HepG2 (cell line): ENCODE data around the gene SERINC4. TPM values are rescaled to one million over a fixed set of nuclear protein-coding genes. Genes with fewer than 3 reads are reported as not detected.

Experiments used
- BHLHE40 ChIP-seq: IDR thresholded peaks from 2 replicates; pipeline ENCODE4 v1.6.1; 2011; ENCODE audit warnings: low read length, improper control_type of control experiment
- FOXP4 ChIP-seq: sonication (generic); formaldehyde crosslinking; IDR thresholded peaks from 2 replicates; pipeline ENCODE4 v1.4.0; 2020; ENCODE audit warnings: missing genetic modification reagents
- GATAD2A ChIP-seq: IDR thresholded peaks from 2 replicates; pipeline ENCODE4 v1.6.1; 2016
- IKZF1 ChIP-seq: fragments of 450-650 bp; IDR thresholded peaks from 2 replicates; pipeline ENCODE4 v1.7.1; 2016
- IRX3 ChIP-seq: sonication (generic); formaldehyde crosslinking; IDR thresholded peaks from 2 replicates; pipeline ENCODE4 v1.8.1; 2023; ENCODE audit warnings: mild to moderate bottlenecking, low read depth, missing genetic modification reagents, borderline replicate concordance
- ISX ChIP-seq: sonication (generic); formaldehyde crosslinking; conservative IDR thresholded peaks from 2 replicates; pipeline ENCODE4 v1.5.0; 2020; ENCODE audit warnings: missing genetic modification reagents
- MAF1 ChIP-seq: sonication (generic); formaldehyde crosslinking; IDR thresholded peaks from 2 replicates; pipeline ENCODE4 v1.5.0; 2020; ENCODE audit warnings: missing genetic modification reagents, borderline replicate concordance
- MAFG ChIP-seq: sonication (generic); formaldehyde crosslinking; IDR thresholded peaks from 2 replicates; pipeline ENCODE4 v1.5.1; 2020; ENCODE audit warnings: mild to moderate bottlenecking, missing genetic modification reagents
- PHF5A ChIP-seq: IDR thresholded peaks from one replicate; pipeline ENCODE4 v1.6.1; 2018; ENCODE audit warnings: low read depth, missing genetic modification reagents; ENCODE audit not compliant: unreplicated experiment
- RBAK ChIP-seq: sonication (generic); formaldehyde crosslinking; IDR thresholded peaks from 2 replicates; pipeline ENCODE4 v1.5.1; 2020; ENCODE audit warnings: mild to moderate bottlenecking, missing genetic modification reagents
- RNF2 ChIP-seq: fragments of 450-650 bp; conservative IDR thresholded peaks from 2 replicates; pipeline ENCODE4 v1.6.1; 2016; ENCODE audit warnings: low read depth
- STAG1 ChIP-seq: sonication (generic); formaldehyde crosslinking; IDR thresholded peaks from 2 replicates; pipeline ENCODE4 v1.4.0; 2020; ENCODE audit warnings: missing genetic modification reagents
- TFDP2 ChIP-seq: sonication (generic); formaldehyde crosslinking; IDR thresholded peaks from 2 replicates; pipeline ENCODE4 v1.4.0; 2020; ENCODE audit warnings: missing genetic modification reagents
- ZNF432 ChIP-seq: sonication (generic); formaldehyde crosslinking; IDR thresholded peaks from 2 replicates; pipeline ENCODE4 v1.5.0; 2020; ENCODE audit warnings: missing genetic modification reagents, mild to moderate bottlenecking, borderline replicate concordance
- ZNF674 ChIP-seq: sonication (generic); formaldehyde crosslinking; IDR thresholded peaks from 2 replicates; pipeline ENCODE4 v1.5.0; 2020; ENCODE audit warnings: low read depth, mild to moderate bottlenecking, missing genetic modification reagents
- ZNF687 ChIP-seq: sonication (generic); formaldehyde crosslinking; IDR thresholded peaks from 2 replicates; pipeline ENCODE4 v1.5.1; 2020; ENCODE audit warnings: mild to moderate bottlenecking, missing genetic modification reagents, moderate library complexity
- polyA plus RNA-seq, 8 experiments: library from polyadenylated mRNA; depleted of rRNA in 3 of 8; stranded (reverse) in 7 of 8; unstranded in 1 of 8; fragments of >200 nt; fragmentation: Illumina TruSeq in 4 of 8; extraction: Trizol in 4 of 8; gene quantifications; 2 replicates each; pipeline versions ENCODE4 v1.2.1 to v1.2.3, GENCODE V29; 2011 to 2016; ENCODE audit warnings: low read depth in 4 of 8, missing spikeins in 1 of 8, mixed read lengths in 1 of 8; ENCODE audit not compliant: insufficient read depth in 1 of 8
- total RNA-seq, 5 experiments: library from RNA; depleted of rRNA; stranded (reverse); fragments of >200 nt; fragmentation: Illumina TruSeq; extraction: Trizol; gene quantifications; 2 replicates each; pipeline ENCODE4 v1.2.3, GENCODE V29; 2016; ENCODE audit warnings: low read depth in 1 of 5
- TF ChIP-seq, protein P1 (sequence below): sonication (generic); formaldehyde crosslinking; IDR thresholded peaks from 2 replicates; pipeline ENCODE4 v1.4.0; 2020; ENCODE audit warnings: missing genetic modification reagents

The SERINC4 gene
- total and polyA plus RNA-seq, 2 of the 13 experiments (the other 11 are each of a cell fraction or from before 2014, with no cell fraction given) = not detected

- TF ChIP-seq ZNF432 (no peak), GATAD2A (CRISPR knock-in tag) (peak; percentile 69), STAG1 (CRISPR knock-in tag) (no peak), ZNF687 (peak; percentile 87), TFDP2 (peak; percentile 99), RNF2 (peak; percentile 76; the same call in 1 of the 2 replicates), ISX (CRISPR knock-in tag) (0 out of 2 replicates have a peak, but pooled peaks have one; percentile 52), IRX3 (CRISPR knock-in tag) (no peak), FOXP4 (peak; percentile 37; the same call in 1 of the 2 replicates), PHF5A (CRISPR knock-in tag) (no peak), BHLHE40 (no peak), MAFG (no peak), IKZF1 (no peak), ZNF674 (CRISPR knock-in tag) (no peak), MAF1 (CRISPR knock-in tag) (no peak), RBAK (CRISPR knock-in tag) (no peak)
- TF ChIP-seq, protein P1, sequence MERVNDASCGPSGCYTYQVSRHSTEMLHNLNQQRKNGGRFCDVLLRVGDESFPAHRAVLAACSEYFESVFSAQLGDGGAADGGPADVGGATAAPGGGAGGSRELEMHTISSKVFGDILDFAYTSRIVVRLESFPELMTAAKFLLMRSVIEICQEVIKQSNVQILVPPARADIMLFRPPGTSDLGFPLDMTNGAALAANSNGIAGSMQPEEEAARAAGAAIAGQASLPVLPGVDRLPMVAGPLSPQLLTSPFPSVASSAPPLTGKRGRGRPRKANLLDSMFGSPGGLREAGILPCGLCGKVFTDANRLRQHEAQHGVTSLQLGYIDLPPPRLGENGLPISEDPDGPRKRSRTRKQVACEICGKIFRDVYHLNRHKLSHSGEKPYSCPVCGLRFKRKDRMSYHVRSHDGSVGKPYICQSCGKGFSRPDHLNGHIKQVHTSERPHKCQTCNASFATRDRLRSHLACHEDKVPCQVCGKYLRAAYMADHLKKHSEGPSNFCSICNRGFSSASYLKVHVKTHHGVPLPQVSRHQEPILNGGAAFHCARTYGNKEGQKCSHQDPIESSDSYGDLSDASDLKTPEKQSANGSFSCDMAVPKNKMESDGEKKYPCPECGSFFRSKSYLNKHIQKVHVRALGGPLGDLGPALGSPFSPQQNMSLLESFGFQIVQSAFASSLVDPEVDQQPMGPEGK (CRISPR knock-in tag) = no peak
Observed at GRCh38 chr15:43824302-43825246, 24.6 kb upstream of the SERINC4 start, which contains the start of gene MFAP1 (continued).
